HCT116 (cell line): ENCODE measurements around the gene ENGASE. TPM values are rescaled to one million over a fixed set of nuclear protein-coding genes. Genes with fewer than 3 reads are reported as not detected.

Source experiments
- ATAC-seq: fragments of 200-7000 bp; cut with Tn5 transposase; 2 replicates; pipeline ENCODE4 v1.9.1; 2020; ENCODE audit warnings: mild to moderate bottlenecking, moderate library complexity
- BruUV-seq: library from RNA; stranded (reverse); fragments of 400-500 nt; replicated peaks from 2 replicates; lab custom pipeline; 2021; lab: Mats Ljungman, UMichigan
- CTCF ChIA-PET: fragments of 300-600 bp; sonication (Branson Sonifier 250); formaldehyde crosslinking; loops from one replicate; lab custom pipeline; 2021; ENCODE audit warnings: antibody characterized with exemption; lab: Charles Lee
- POLR2A ChIA-PET: fragments of 300-600, 350-600 bp; sonication (Branson Sonifier 250); formaldehyde crosslinking; loops from one replicate; lab custom pipeline; 2021; ENCODE audit warnings: antibody characterized with exemption; lab: Charles Lee
- RAD21 ChIA-PET, 2 experiments: fragments of 300-600 bp; sonication (Branson Sonifier 250); formaldehyde crosslinking; loops; one replicate each; lab custom pipeline; 2023; ENCODE audit warnings: low total read pairs in 2 of 2; ENCODE audit not compliant: uncharacterized antibody in 2 of 2, unreplicated experiment in 2 of 2, low non-redundant PET in 1 of 2; lab: Charles Lee
- DNase-seq: peaks from one replicate; pipeline ENCODE4 v3.0.0-alpha.2; 2010; ENCODE audit warnings: low read depth, low spot score
- H2AFZ ChIP-seq: fragments of 200-600 bp; shearing (Covaris generic), sonication (generic); 2 replicates; pipeline ENCODE4 v1.6.1; 2017; ENCODE audit warnings: low read depth, mixed run types, mixed read lengths, antibody characterized with exemption, low read length; ENCODE audit not compliant: poor library complexity, severe bottlenecking
- H3K27ac ChIP-seq: 2 replicates; pipeline ENCODE4 v1.5.1; 2012; ENCODE audit warnings: low read depth, low read length
- H3K27me3 ChIP-seq: fragments of 200-600 bp; sonication (generic); 2 replicates; pipeline ENCODE4 v1.6.1; 2016; ENCODE audit warnings: mixed run types, low read length, mixed read lengths; ENCODE audit not compliant: insufficient read depth
- H3K36me3 ChIP-seq, 2 experiments: fragments of 200-500 bp in 1 of 2; fragments of 200-600 bp in 1 of 2; sonication (Bioruptor generic) in 1 of 2; sonication (generic) in 1 of 2; 2 replicates each; pipeline versions ENCODE4 v1.5.1 to v1.6.1; 2014 to 2016; ENCODE audit warnings: low read length in 2 of 2, inconsistent platforms in 1 of 2, mixed read lengths in 1 of 2, mixed run types in 1 of 2; ENCODE audit not compliant: insufficient read depth in 2 of 2, control insufficient read depth in 1 of 2
- H3K4me1 ChIP-seq, 2 experiments: fragments of 200-600 bp in 1 of 2; sonication (generic) in 1 of 2; 2 replicates each; pipeline versions ENCODE4 v1.5.1 to v1.6.1; 2012 to 2017; ENCODE audit warnings: low read length in 2 of 2, inconsistent platforms in 1 of 2, mild to moderate bottlenecking in 1 of 2, mixed read lengths in 1 of 2, mixed run types in 1 of 2, moderate library complexity in 1 of 2; ENCODE audit not compliant: insufficient read depth in 2 of 2, control insufficient read depth in 1 of 2
- H3K4me2 ChIP-seq: fragments of 200-600 bp; sonication (generic); 2 replicates; pipeline ENCODE4 v1.6.1; 2017; ENCODE audit warnings: mixed run types, low read length, mixed read lengths
- H3K4me3 ChIP-seq, 2 experiments: fragments of 200-600 bp in 1 of 2; sonication (generic) in 1 of 2; replicated peaks in 1 of 2; 2 replicates each; pipeline ENCODE4 v1.5.1; 2011 to 2016; ENCODE audit warnings: low read length in 2 of 2, control low read depth in 1 of 2, low read depth in 1 of 2, mild to moderate bottlenecking in 1 of 2, mixed read lengths in 1 of 2, mixed run types in 1 of 2
- H3K79me2 ChIP-seq: fragments of 200-600 bp; sonication (generic); 2 replicates; pipeline ENCODE4 v1.6.1; 2017; ENCODE audit warnings: mild to moderate bottlenecking, mixed run types, low read length, moderate library complexity, mixed read lengths; ENCODE audit not compliant: insufficient read depth
- H3K9ac ChIP-seq: fragments of 200-600 bp; sonication (generic); 2 replicates; pipeline ENCODE4 v1.6.1; 2016; ENCODE audit warnings: low read length, mixed read lengths
- H3K9me2 ChIP-seq: fragments of 200-600 bp; sonication (generic), shearing (Covaris generic); 2 replicates; pipeline ENCODE4 v1.6.1; 2017; ENCODE audit warnings: mixed run types, mild to moderate bottlenecking, moderate library complexity; ENCODE audit not compliant: insufficient read depth
- H3K9me3 ChIP-seq, 2 experiments: fragments of 200-500 bp in 1 of 2; fragments of 200-600 bp in 1 of 2; sonication (Bioruptor generic) in 1 of 2; sonication (generic) in 1 of 2; 2 replicates each; pipeline ENCODE4 v1.6.1; 2014 to 2017; ENCODE audit warnings: low read length in 2 of 2, mixed read lengths in 2 of 2, inconsistent platforms in 1 of 2, low read depth in 1 of 2, mild to moderate bottlenecking in 1 of 2, mixed run types in 1 of 2, moderate library complexity in 1 of 2; ENCODE audit not compliant: control insufficient read depth in 1 of 2, insufficient read depth in 1 of 2
- H4K20me1 ChIP-seq: fragments of 200-600 bp; sonication (generic), shearing (Covaris generic); 2 replicates; pipeline ENCODE4 v1.6.1; 2017; ENCODE audit warnings: mixed run types, mild to moderate bottlenecking, moderate library complexity; ENCODE audit not compliant: insufficient read depth
- CBX3 ChIP-seq: IDR thresholded peaks from 2 replicates; pipeline ENCODE4 v1.6.1; 2012; ENCODE audit warnings: low read depth
- EGR1 ChIP-seq: IDR thresholded peaks from 2 replicates; pipeline ENCODE4 v1.6.1; 2012; ENCODE audit warnings: low read depth
- EZH2 ChIP-seq: fragments of 200-600 bp; sonication (generic); IDR thresholded peaks from 2 replicates; pipeline ENCODE4 v1.6.1; 2017; ENCODE audit warnings: antibody characterized with exemption, mixed run types
- EZH2phosphoT487 ChIP-seq: fragments of 200-600 bp; IDR thresholded peaks from 2 replicates; pipeline ENCODE4 v1.6.1; 2018; ENCODE audit warnings: antibody characterized with exemption, borderline replicate concordance
- MAX ChIP-seq: IDR thresholded peaks from 2 replicates; pipeline ENCODE4 v1.6.1; 2012
- POLR2AphosphoS5 ChIP-seq: IDR thresholded peaks from 2 replicates; pipeline ENCODE4 v1.6.1; 2011; ENCODE audit warnings: mild to moderate bottlenecking, low read depth, low read length, moderate library complexity
- REST ChIP-seq: IDR thresholded peaks from 2 replicates; pipeline ENCODE4 v1.6.1; 2012; ENCODE audit warnings: low read depth
- SRF ChIP-seq: IDR thresholded peaks from 2 replicates; pipeline ENCODE4 v1.6.1; 2012; ENCODE audit warnings: low read depth
- TCF7L2 ChIP-seq: IDR thresholded peaks from 2 replicates; pipeline ENCODE4 v1.7.0; 2011; ENCODE audit warnings: borderline replicate concordance, inconsistent platforms; ENCODE audit not compliant: insufficient read depth, insufficient read length; ENCODE audit errors: extremely low read depth
- YY1 ChIP-seq: IDR thresholded peaks from 2 replicates; pipeline ENCODE4 v1.6.1; 2011; ENCODE audit warnings: low read length, low read depth, moderate library complexity, mild to moderate bottlenecking; ENCODE audit not compliant: insufficient replicate concordance; ENCODE audit errors: extremely low read depth
- ZBTB33 ChIP-seq: IDR thresholded peaks from 2 replicates; pipeline ENCODE4 v1.6.1; 2011; ENCODE audit warnings: mild to moderate bottlenecking, low read length, moderate library complexity; ENCODE audit not compliant: insufficient replicate concordance; ENCODE audit errors: extremely low read depth
- ZFX ChIP-seq: fragments of 450-650 bp; IDR thresholded peaks from 2 replicates; pipeline ENCODE4 v1.6.1; 2017
- ZNF274 ChIP-seq: fragments of 200-500 bp; sonication (Bioruptor generic); IDR thresholded peaks from 2 replicates; pipeline ENCODE4 v1.6.1; 2014; ENCODE audit warnings: mild to moderate bottlenecking, low read depth, low read length, inconsistent platforms
- intact Hi-C: fragments of 100-400 bp; cut with micrococcal nuclease; formaldehyde crosslinking; loops from 2 replicates; pipeline ENCODE4 v1.10.0; 2022
- total RNA-seq: library from RNA; stranded (reverse); gene quantifications from one replicate; pipeline ENCODE4 v1.2.1, GENCODE V29; 2021; ENCODE audit not compliant: unreplicated experiment

The ENGASE gene
- total RNA-seq, 1 experiment from 2014 or later = 54.2 TPM

- RAD21 ChIA-PET = interaction anchor here (0.8 to 1.2 kb wide), 4 partner anchors 25 to 343 kb away, joined by 3 to 4 read pairs (median 3); no protein-coding TSS in a partner anchor
- intact Hi-C loops = no loop called here
- Histone ChIP-seq H3K9me3 (no peaks in the 10 kb centered on the region), H3K27ac (no peak overlapping the region), H3K4me3 (no peak overlapping the region), H3K79me2 (no peaks in the 10 kb centered on the region), H3K9ac (no peak overlapping the region), H2AFZ (no peak overlapping the region), H3K9me2 (no peaks in the 10 kb centered on the region), H3K4me1 (peaks cover 0 to 13% of the 10 kb centered on the region in 2 experiments; a peak in 3 of 4 replicates), H3K36me3 (no peaks in the 10 kb centered on the region), H3K27me3 (no peaks in the 10 kb centered on the region), H4K20me1 (no peaks in the 10 kb centered on the region), H3K4me2 (no peak overlapping the region)
- CTCF ChIA-PET = interaction anchor here (0.6 to 3.2 kb wide), 26 partner anchors 9 to 664 kb away, joined by 3 to 44 read pairs (median 6); partner anchors contain the start of gene ENGASE
- BruUV-seq = no TSS peak
- POLR2A ChIA-PET = interaction anchor here (1.0 to 1.6 kb wide), 2 partner anchors 8 to 18 kb away, joined by 3 read pairs; no protein-coding TSS in a partner anchor
- ATAC-seq (peak; percentile 1; the same call in 1 of the 2 replicates), DNase-seq (no peak)
- TF ChIP-seq ZFX (no peak), EGR1 (no peak), REST (no peak), ZNF274 (no peak), EZH2 (no peak), SRF (no peak), POLR2AphosphoS5 (no peak), ZBTB33 (no peak), TCF7L2 (no peak), CBX3 (no peak), MAX (no peak), EZH2phosphoT487 (no peak), YY1 (no peak)
Measured at GRCh38 chr17:79045001-79045729, 29.5 kb upstream of the ENGASE start.
